HCT116 (cell line): ENCODE measurements around the gene SERPINB6. TPM values are rescaled to one million over a fixed set of nuclear protein-coding genes. Genes with fewer than 3 reads are reported as not detected.

Experiments used
- ATAC-seq: fragments of 200-7000 bp; cut with Tn5 transposase; 2 replicates; pipeline ENCODE4 v1.9.1; 2020; ENCODE audit warnings: mild to moderate bottlenecking, moderate library complexity
- BruUV-seq: library from RNA; stranded (reverse); fragments of 400-500 nt; replicated peaks from 2 replicates; lab custom pipeline; 2021; lab: Mats Ljungman, UMichigan
- CTCF ChIA-PET: fragments of 300-600 bp; sonication (Branson Sonifier 250); formaldehyde crosslinking; loops from one replicate; lab custom pipeline; 2021; ENCODE audit warnings: antibody characterized with exemption; lab: Charles Lee
- POLR2A ChIA-PET: fragments of 300-600, 350-600 bp; sonication (Branson Sonifier 250); formaldehyde crosslinking; loops from one replicate; lab custom pipeline; 2021; ENCODE audit warnings: antibody characterized with exemption; lab: Charles Lee
- RAD21 ChIA-PET, 2 experiments: fragments of 300-600 bp; sonication (Branson Sonifier 250); formaldehyde crosslinking; loops; one replicate each; lab custom pipeline; 2023; ENCODE audit warnings: low total read pairs in 2 of 2; ENCODE audit not compliant: uncharacterized antibody in 2 of 2, unreplicated experiment in 2 of 2, low non-redundant PET in 1 of 2; lab: Charles Lee
- DNase-seq: peaks from one replicate; pipeline ENCODE4 v3.0.0-alpha.2; 2010; ENCODE audit warnings: low read depth, low spot score
- H2AFZ ChIP-seq: fragments of 200-600 bp; shearing (Covaris generic), sonication (generic); 2 replicates; pipeline ENCODE4 v1.6.1; 2017; ENCODE audit warnings: low read depth, mixed run types, mixed read lengths, antibody characterized with exemption, low read length; ENCODE audit not compliant: poor library complexity, severe bottlenecking
- H3K27ac ChIP-seq: 2 replicates; pipeline ENCODE4 v1.5.1; 2012; ENCODE audit warnings: low read depth, low read length
- H3K27me3 ChIP-seq: fragments of 200-600 bp; sonication (generic); 2 replicates; pipeline ENCODE4 v1.6.1; 2016; ENCODE audit warnings: mixed run types, low read length, mixed read lengths; ENCODE audit not compliant: insufficient read depth
- H3K36me3 ChIP-seq, 2 experiments: fragments of 200-500 bp in 1 of 2; fragments of 200-600 bp in 1 of 2; sonication (Bioruptor generic) in 1 of 2; sonication (generic) in 1 of 2; 2 replicates each; pipeline versions ENCODE4 v1.5.1 to v1.6.1; 2014 to 2016; ENCODE audit warnings: low read length in 2 of 2, inconsistent platforms in 1 of 2, mixed read lengths in 1 of 2, mixed run types in 1 of 2; ENCODE audit not compliant: insufficient read depth in 2 of 2, control insufficient read depth in 1 of 2
- H3K4me1 ChIP-seq, 2 experiments: fragments of 200-600 bp in 1 of 2; sonication (generic) in 1 of 2; 2 replicates each; pipeline versions ENCODE4 v1.5.1 to v1.6.1; 2012 to 2017; ENCODE audit warnings: low read length in 2 of 2, inconsistent platforms in 1 of 2, mild to moderate bottlenecking in 1 of 2, mixed read lengths in 1 of 2, mixed run types in 1 of 2, moderate library complexity in 1 of 2; ENCODE audit not compliant: insufficient read depth in 2 of 2, control insufficient read depth in 1 of 2
- H3K4me2 ChIP-seq: fragments of 200-600 bp; sonication (generic); 2 replicates; pipeline ENCODE4 v1.6.1; 2017; ENCODE audit warnings: mixed run types, low read length, mixed read lengths
- H3K4me3 ChIP-seq, 2 experiments: fragments of 200-600 bp in 1 of 2; sonication (generic) in 1 of 2; replicated peaks in 1 of 2; 2 replicates each; pipeline ENCODE4 v1.5.1; 2011 to 2016; ENCODE audit warnings: low read length in 2 of 2, control low read depth in 1 of 2, low read depth in 1 of 2, mild to moderate bottlenecking in 1 of 2, mixed read lengths in 1 of 2, mixed run types in 1 of 2
- H3K79me2 ChIP-seq: fragments of 200-600 bp; sonication (generic); 2 replicates; pipeline ENCODE4 v1.6.1; 2017; ENCODE audit warnings: mild to moderate bottlenecking, mixed run types, low read length, moderate library complexity, mixed read lengths; ENCODE audit not compliant: insufficient read depth
- H3K9ac ChIP-seq: fragments of 200-600 bp; sonication (generic); 2 replicates; pipeline ENCODE4 v1.6.1; 2016; ENCODE audit warnings: low read length, mixed read lengths
- H3K9me2 ChIP-seq: fragments of 200-600 bp; sonication (generic), shearing (Covaris generic); 2 replicates; pipeline ENCODE4 v1.6.1; 2017; ENCODE audit warnings: mixed run types, mild to moderate bottlenecking, moderate library complexity; ENCODE audit not compliant: insufficient read depth
- H3K9me3 ChIP-seq, 2 experiments: fragments of 200-500 bp in 1 of 2; fragments of 200-600 bp in 1 of 2; sonication (Bioruptor generic) in 1 of 2; sonication (generic) in 1 of 2; 2 replicates each; pipeline ENCODE4 v1.6.1; 2014 to 2017; ENCODE audit warnings: low read length in 2 of 2, mixed read lengths in 2 of 2, inconsistent platforms in 1 of 2, low read depth in 1 of 2, mild to moderate bottlenecking in 1 of 2, mixed run types in 1 of 2, moderate library complexity in 1 of 2; ENCODE audit not compliant: control insufficient read depth in 1 of 2, insufficient read depth in 1 of 2
- H4K20me1 ChIP-seq: fragments of 200-600 bp; sonication (generic), shearing (Covaris generic); 2 replicates; pipeline ENCODE4 v1.6.1; 2017; ENCODE audit warnings: mixed run types, mild to moderate bottlenecking, moderate library complexity; ENCODE audit not compliant: insufficient read depth
- CTCF ChIP-seq, 3 experiments: fragments of 200-600 bp in 1 of 3; sonication (generic) in 1 of 3; IDR thresholded peaks in 2 of 3; conservative IDR thresholded peaks in 1 of 3; 2 replicates each; pipeline ENCODE4 v1.5.1; 2012 to 2017; ENCODE audit warnings: low read depth in 2 of 3, low read length in 2 of 3, antibody characterized with exemption in 1 of 3, borderline replicate concordance in 1 of 3, control low read depth in 1 of 3, mild to moderate bottlenecking in 1 of 3, mixed read lengths in 1 of 3, mixed run types in 1 of 3, moderate library complexity in 1 of 3; ENCODE audit not compliant: insufficient read depth in 1 of 3
- EGR1 ChIP-seq: IDR thresholded peaks from 2 replicates; pipeline ENCODE4 v1.6.1; 2012; ENCODE audit warnings: low read depth
- ELF1 ChIP-seq: IDR thresholded peaks from 2 replicates; pipeline ENCODE4 v1.6.1; 2012; ENCODE audit warnings: low read depth, borderline replicate concordance
- EZH2 ChIP-seq: fragments of 200-600 bp; sonication (generic); IDR thresholded peaks from 2 replicates; pipeline ENCODE4 v1.6.1; 2017; ENCODE audit warnings: antibody characterized with exemption, mixed run types
- EZH2phosphoT487 ChIP-seq: fragments of 200-600 bp; IDR thresholded peaks from 2 replicates; pipeline ENCODE4 v1.6.1; 2018; ENCODE audit warnings: antibody characterized with exemption, borderline replicate concordance
- FOSL1 ChIP-seq: IDR thresholded peaks from 2 replicates; pipeline ENCODE4 v1.6.1; 2012; ENCODE audit warnings: low read depth
- JUND ChIP-seq: IDR thresholded peaks from 2 replicates; pipeline ENCODE4 v1.6.1; 2012
- MAX ChIP-seq: IDR thresholded peaks from 2 replicates; pipeline ENCODE4 v1.6.1; 2012
- RAD21 ChIP-seq: IDR thresholded peaks from 2 replicates; pipeline ENCODE4 v1.6.1; 2012; ENCODE audit warnings: low read depth, mild to moderate bottlenecking
- SP1 ChIP-seq: IDR thresholded peaks from 2 replicates; pipeline ENCODE4 v1.6.1; 2012; ENCODE audit warnings: low read depth
- TCF7L2 ChIP-seq: IDR thresholded peaks from 2 replicates; pipeline ENCODE4 v1.7.0; 2011; ENCODE audit warnings: borderline replicate concordance, inconsistent platforms; ENCODE audit not compliant: insufficient read depth, insufficient read length; ENCODE audit errors: extremely low read depth
- YY1 ChIP-seq: IDR thresholded peaks from 2 replicates; pipeline ENCODE4 v1.6.1; 2011; ENCODE audit warnings: low read length, low read depth, moderate library complexity, mild to moderate bottlenecking; ENCODE audit not compliant: insufficient replicate concordance; ENCODE audit errors: extremely low read depth
- ZBTB33 ChIP-seq: IDR thresholded peaks from 2 replicates; pipeline ENCODE4 v1.6.1; 2011; ENCODE audit warnings: mild to moderate bottlenecking, low read length, moderate library complexity; ENCODE audit not compliant: insufficient replicate concordance; ENCODE audit errors: extremely low read depth
- ZFX ChIP-seq: fragments of 450-650 bp; IDR thresholded peaks from 2 replicates; pipeline ENCODE4 v1.6.1; 2017
- intact Hi-C: fragments of 100-400 bp; cut with micrococcal nuclease; formaldehyde crosslinking; loops from 2 replicates; pipeline ENCODE4 v1.10.0; 2022
- total RNA-seq: library from RNA; stranded (reverse); gene quantifications from one replicate; pipeline ENCODE4 v1.2.1, GENCODE V29; 2021; ENCODE audit not compliant: unreplicated experiment
- TF ChIP-seq, protein P1 (sequence below): IDR thresholded peaks from 2 replicates; pipeline ENCODE4 v1.6.1; 2012; ENCODE audit warnings: low read depth

Gene SERPINB6
- total RNA-seq, 1 experiment from 2014 or later, result 103 TPM

- TF ChIP-seq ZBTB33 (no peak), YY1 (no peak), JUND (peak; percentile 57)
- TF ChIP-seq, all 23 proteins: peak for 10
These were observed 30.5 kb upstream of the SERPINB6 start (continued) for GRCh38 chr6:3001773-3002293.

DNA sequence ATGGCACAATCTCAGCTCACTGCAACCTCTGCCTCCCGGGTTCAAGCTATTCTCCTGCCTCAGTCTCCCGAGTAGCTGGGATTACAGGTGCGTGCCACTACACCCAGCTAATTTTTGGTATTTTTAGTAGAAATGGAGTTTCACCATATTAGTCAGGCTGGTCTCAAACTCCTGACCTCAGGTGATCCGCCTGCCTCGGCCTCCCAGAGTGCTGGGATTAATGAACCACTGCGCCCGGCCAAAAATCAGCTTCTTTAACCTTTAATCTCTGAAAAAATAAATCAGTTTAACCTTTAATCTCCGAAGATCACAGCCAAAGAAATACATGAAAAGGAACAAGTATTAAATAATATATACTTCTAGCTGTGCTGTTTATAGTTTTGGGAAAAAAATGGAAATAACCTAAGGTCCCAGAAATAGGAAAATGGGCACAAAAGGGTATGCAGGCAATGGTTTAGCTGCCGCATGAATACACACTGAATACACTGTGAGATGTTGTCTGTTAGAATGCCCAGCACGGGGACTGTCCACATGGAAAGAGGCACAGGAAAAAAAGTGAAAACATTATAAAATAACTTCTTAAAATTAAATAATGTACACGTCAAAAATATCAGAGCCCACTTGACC, 29.9 kb upstream of the SERPINB6 start:
- Histone ChIP-seq H3K4me3 (peak overlapping the region; percentile 70 to 94), H3K9me2 (no peaks in the 10 kb centered on the region)
- no peak for TF ChIP-seq YY1
- TF ChIP-seq CTCF (IDR thresholded peaks at IDR 0.05 in 2 of 3, conservative IDR thresholded peaks at IDR 0.05 in 1 of 3; ENCODE audit: borderline replicate concordance in 1 of 3, insufficient read depth in 1 of 3, low read depth in 2 of 3, low read length in 2 of 3), result no peak
- no peak for TF ChIP-seq JUND
- no peak for TF ChIP-seq EZH2
- TF ChIP-seq FOSL1, result no peak
- no peak for TF ChIP-seq EZH2phosphoT487
- TF ChIP-seq, protein P1, sequence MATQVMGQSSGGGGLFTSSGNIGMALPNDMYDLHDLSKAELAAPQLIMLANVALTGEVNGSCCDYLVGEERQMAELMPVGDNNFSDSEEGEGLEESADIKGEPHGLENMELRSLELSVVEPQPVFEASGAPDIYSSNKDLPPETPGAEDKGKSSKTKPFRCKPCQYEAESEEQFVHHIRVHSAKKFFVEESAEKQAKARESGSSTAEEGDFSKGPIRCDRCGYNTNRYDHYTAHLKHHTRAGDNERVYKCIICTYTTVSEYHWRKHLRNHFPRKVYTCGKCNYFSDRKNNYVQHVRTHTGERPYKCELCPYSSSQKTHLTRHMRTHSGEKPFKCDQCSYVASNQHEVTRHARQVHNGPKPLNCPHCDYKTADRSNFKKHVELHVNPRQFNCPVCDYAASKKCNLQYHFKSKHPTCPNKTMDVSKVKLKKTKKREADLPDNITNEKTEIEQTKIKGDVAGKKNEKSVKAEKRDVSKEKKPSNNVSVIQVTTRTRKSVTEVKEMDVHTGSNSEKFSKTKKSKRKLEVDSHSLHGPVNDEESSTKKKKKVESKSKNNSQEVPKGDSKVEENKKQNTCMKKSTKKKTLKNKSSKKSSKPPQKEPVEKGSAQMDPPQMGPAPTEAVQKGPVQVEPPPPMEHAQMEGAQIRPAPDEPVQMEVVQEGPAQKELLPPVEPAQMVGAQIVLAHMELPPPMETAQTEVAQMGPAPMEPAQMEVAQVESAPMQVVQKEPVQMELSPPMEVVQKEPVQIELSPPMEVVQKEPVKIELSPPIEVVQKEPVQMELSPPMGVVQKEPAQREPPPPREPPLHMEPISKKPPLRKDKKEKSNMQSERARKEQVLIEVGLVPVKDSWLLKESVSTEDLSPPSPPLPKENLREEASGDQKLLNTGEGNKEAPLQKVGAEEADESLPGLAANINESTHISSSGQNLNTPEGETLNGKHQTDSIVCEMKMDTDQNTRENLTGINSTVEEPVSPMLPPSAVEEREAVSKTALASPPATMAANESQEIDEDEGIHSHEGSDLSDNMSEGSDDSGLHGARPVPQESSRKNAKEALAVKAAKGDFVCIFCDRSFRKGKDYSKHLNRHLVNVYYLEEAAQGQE, result no peak
- TF ChIP-seq SP1, result no peak
- no peak for TF ChIP-seq EGR1
- no peak for TF ChIP-seq ELF1
- no peak for TF ChIP-seq MAX
- TF ChIP-seq TCF7L2, result no peak
- TF ChIP-seq ZFX, result no peak
- TF ChIP-seq RAD21, result no peak

More for the DNA sequence above, 29.9 kb upstream of the SERPINB6 start:
- Histone ChIP-seq H2AFZ (no peak overlapping the region), H3K9me3 (no peaks in the 10 kb centered on the region), H3K4me1 (peaks cover 18 to 26% of the 10 kb centered on the region in 2 experiments), H3K79me2 (peaks cover 39% of the 10 kb centered on the region), H3K36me3 (peaks cover 0 to 15% of the 10 kb centered on the region in 2 experiments; a peak in 2 of 4 replicates), H4K20me1 (no peaks in the 10 kb centered on the region), H3K27ac (peak overlapping the region; percentile 81; the same call in 1 of the 2 replicates), H3K4me2 (peak overlapping the region; percentile 79), H3K27me3 (no peaks in the 10 kb centered on the region), H3K9ac (peak overlapping the region; percentile 91)
- ATAC-seq, result no peak
- POLR2A ChIA-PET, result interaction anchor here (0.8 to 3.6 kb wide), 12 partner anchors 9 to 160 kb away, joined by 3 to 21 read pairs (median 5); partner anchors contain the start of gene SERPINB1
- no peak for DNase-seq
- RAD21 ChIA-PET, result interaction anchor here (0.8 to 1.1 kb wide), 3 partner anchors 13 to 62 kb away, joined by 3 to 6 read pairs (median 5); no protein-coding TSS in a partner anchor
- CTCF ChIA-PET, result interaction anchor here (1.0 to 2.3 kb wide), 13 partner anchors 12 to 302 kb away, joined by 3 to 17 read pairs (median 5); partner anchors contain the start of genes BPHL and WRNIP1
- BruUV-seq, result no TSS peak
- intact Hi-C loops, result no loop called here
